NT2/D1 (cell line): ENCODE results near the gene FAM110D.

Experiments
- SUZ12 ChIP-seq: IDR thresholded peaks from 2 replicates; pipeline ENCODE4 v1.6.1; 2011; ENCODE audit not compliant: insufficient read length, insufficient read depth; ENCODE audit errors: extremely low read depth
- YY1 ChIP-seq: IDR thresholded peaks from 2 replicates; pipeline ENCODE4 v1.6.1; 2011; ENCODE audit not compliant: insufficient read length, insufficient read depth

GRCh38 chr1:26184086-26184485, 25.2 kb downstream of the FAM110D start:
- TF ChIP-seq YY1, result no peak
- TF ChIP-seq SUZ12, result no peak
